IMR-90 (cell line): Measurements from ENCODE around the gene TP53AIP1. TPM values are rescaled to one million over a fixed set of nuclear protein-coding genes. Genes with fewer than 3 reads are reported as not detected.

ENCODE experiments used
- ATAC-seq: fragments of 200-7000 bp; cut with Tn5 transposase; 2 replicates; pipeline ENCODE4 v1.9.1; 2020; ENCODE audit warnings: low read depth, mild to moderate bottlenecking, moderate library complexity
- BruUV-seq: library from RNA; stranded (reverse); fragments of 400-500 nt; replicated peaks from 2 replicates; lab custom pipeline; 2021; lab: Mats Ljungman, UMichigan
- CTCF ChIA-PET: fragments of 300-600 bp; formaldehyde crosslinking; extraction: SDS; loops from one replicate; lab custom pipeline; 2021; ENCODE audit warnings: antibody characterized with exemption; lab: Yijun Ruan, JAX
- POLR2A ChIA-PET: fragments of 300-600 bp; sonication (Branson Sonifier 250); formaldehyde crosslinking; loops from one replicate; lab custom pipeline; 2022; ENCODE audit warnings: antibody characterized with exemption; ENCODE audit not compliant: unreplicated experiment; lab: Charles Lee
- DNase-seq: peaks from one replicate; pipeline ENCODE4 v3.0.0; 2013
- H2AFZ ChIP-seq: replicated peaks from 2 replicates; pipeline ENCODE3; 2013; ENCODE audit warnings: low read length, mild to moderate bottlenecking; ENCODE audit not compliant: poor library complexity
- H2AK5ac ChIP-seq: 2 replicates; pipeline ENCODE4 v1.6.1; 2013; ENCODE audit warnings: low read depth, low read length, inconsistent platforms
- H2AK9ac ChIP-seq: replicated peaks from 2 replicates; pipeline ENCODE3; 2013; ENCODE audit warnings: mild to moderate bottlenecking, low read depth, low read length, moderate library complexity; ENCODE audit not compliant: poor library complexity
- H2BK120ac ChIP-seq: 2 replicates; pipeline ENCODE4 v1.6.1; 2013; ENCODE audit warnings: low read depth, low read length, inconsistent platforms
- H2BK15ac ChIP-seq: 3 replicates; pipeline ENCODE4 v1.6.1; 2013; ENCODE audit warnings: low read depth, low read length, inconsistent platforms
- H2BK20ac ChIP-seq: 2 replicates; pipeline ENCODE4 v1.6.1; 2013; ENCODE audit warnings: low read depth, mild to moderate bottlenecking, inconsistent platforms, low read length, moderate library complexity
- H2BK5ac ChIP-seq: 2 replicates; pipeline ENCODE4 v1.6.1; 2013; ENCODE audit warnings: mild to moderate bottlenecking, low read depth, low read length, inconsistent platforms; ENCODE audit not compliant: poor library complexity, severe bottlenecking
- H3K14ac ChIP-seq: replicated peaks from 2 replicates; pipeline ENCODE4 v1.6.1; 2013; ENCODE audit warnings: low read depth, low read length, inconsistent platforms
- H3K18ac ChIP-seq: 2 replicates; pipeline ENCODE4 v1.6.1; 2013; ENCODE audit warnings: low read depth, low read length, control low read depth
- H3K23ac ChIP-seq: 2 replicates; pipeline ENCODE4 v1.6.1; 2013; ENCODE audit warnings: low read depth, low read length, inconsistent platforms
- H3K27ac ChIP-seq: 2 replicates; pipeline ENCODE4 v1.5.1; 2013; ENCODE audit warnings: mild to moderate bottlenecking, control low read depth, low read length; ENCODE audit not compliant: insufficient read depth
- H3K27me3 ChIP-seq: 2 replicates; pipeline ENCODE4 v1.6.1; 2013; ENCODE audit warnings: low read length; ENCODE audit not compliant: control insufficient read depth, insufficient read depth
- H3K36me3 ChIP-seq: 2 replicates; pipeline ENCODE4 v1.6.1; 2013; ENCODE audit warnings: low read length, mixed read lengths; ENCODE audit not compliant: control insufficient read depth, insufficient read depth
- H3K4ac ChIP-seq: 2 replicates; pipeline ENCODE4 v1.6.1; 2013; ENCODE audit warnings: low read depth, low read length, inconsistent platforms
- H3K4me1 ChIP-seq: 2 replicates; pipeline ENCODE4 v1.6.1; 2013; ENCODE audit warnings: low read length, mixed read lengths; ENCODE audit not compliant: control insufficient read depth, insufficient read depth
- H3K4me2 ChIP-seq: 2 replicates; pipeline ENCODE4 v1.6.1; 2013; ENCODE audit warnings: low read depth, mild to moderate bottlenecking, control low read depth, low read length, moderate library complexity
- H3K4me3 ChIP-seq: 2 replicates; pipeline ENCODE4 v1.5.1; 2013; ENCODE audit warnings: low read depth, mild to moderate bottlenecking, control low read depth, low read length, moderate library complexity; ENCODE audit not compliant: insufficient read depth
- H3K56ac ChIP-seq: 2 replicates; pipeline ENCODE4 v1.6.1; 2013; ENCODE audit warnings: low read length, inconsistent platforms; ENCODE audit not compliant: insufficient read depth; ENCODE audit errors: extremely low read depth
- H3K79me1 ChIP-seq, 2 experiments: 2 replicates each; pipeline ENCODE4 v1.6.1; 2013; ENCODE audit warnings: low read length in 2 of 2, inconsistent platforms in 1 of 2, low read depth in 1 of 2
- H3K9ac ChIP-seq: 2 replicates; pipeline ENCODE4 v1.6.1; 2013; ENCODE audit warnings: low read depth, low read length, control low read depth
- H3K9me1 ChIP-seq: 2 replicates; pipeline ENCODE4 v1.6.1; 2013; ENCODE audit warnings: low read length, inconsistent platforms; ENCODE audit not compliant: insufficient read depth
- H3K9me3 ChIP-seq: 2 replicates; pipeline ENCODE4 v1.6.1; 2013; ENCODE audit warnings: low read length; ENCODE audit not compliant: control insufficient read depth, insufficient read depth
- H4K20me1 ChIP-seq: 2 replicates; pipeline ENCODE4 v1.6.1; 2013; ENCODE audit warnings: low read length, inconsistent platforms; ENCODE audit not compliant: insufficient read depth
- H4K5ac ChIP-seq: 2 replicates; pipeline ENCODE4 v1.6.1; 2013; ENCODE audit warnings: mild to moderate bottlenecking, low read depth, low read length, control low read depth
- H4K8ac ChIP-seq, 2 experiments: 2 replicates each; pipeline ENCODE4 v1.6.1; 2013; ENCODE audit warnings: low read depth in 2 of 2, low read length in 2 of 2, control low read depth in 1 of 2, inconsistent platforms in 1 of 2
- H4K91ac ChIP-seq: 2 replicates; pipeline ENCODE4 v1.6.1; 2013; ENCODE audit warnings: low read depth, low read length, inconsistent platforms; ENCODE audit not compliant: insufficient read depth
- MAFK ChIP-seq: IDR thresholded peaks from 2 replicates; pipeline ENCODE4 v1.6.1; 2012; ENCODE audit warnings: low read depth, low read length, improper control_type of control experiment
- WGBS, 2 experiments: methylation state at CpG; one replicate each; pipeline versions ENCODE4 v1.1.5 to v1.1.7; 2013; ENCODE audit warnings: missing lambda C conversion rate in 2 of 2; ENCODE audit not compliant: insufficient read length in 1 of 2; ENCODE audit errors: extremely low coverage in 2 of 2; 5-methylcytosine and 5-hydroxymethylcytosine counted together
- dilution Hi-C: fragments of 300-500 bp; cut with HindIII; formaldehyde crosslinking; loops from one replicate; pipeline ENCODE4 v1.14.3; 2018; ENCODE audit warnings: low sequenced_read_pairs; ENCODE audit not compliant: unreplicated experiment
- in situ Hi-C: fragments of 300-500 bp; cut with MboI; formaldehyde crosslinking; loops from 3 replicates; pipeline ENCODE4 v1.14.3; 2019; ENCODE audit warnings: low sequenced_read_pairs, inconsistent platforms, mixed read lengths
- intact Hi-C: fragments of 100-400 bp; cut with micrococcal nuclease; formaldehyde crosslinking; loops from 2 replicates; pipeline ENCODE4 v1.10.0; 2022
- polyA plus RNA-seq, 3 experiments: library from polyadenylated mRNA; depleted of rRNA; stranded (reverse); fragments of >200 nt; gene quantifications; 2 replicates each; pipeline ENCODE4 v1.2.3, GENCODE V29; 2012; ENCODE audit warnings: low replicate concordance in 1 of 3
- total RNA-seq: library from RNA; depleted of rRNA; stranded (reverse); fragments of >200 nt; gene quantifications from 2 replicates; pipeline ENCODE4 v1.2.3, GENCODE V29; 2012

The TP53AIP1 gene
- total and polyA plus RNA-seq, 2 of the 4 experiments (the other 2 are of a cell fraction): not detected

GRCh38 chr11:128927683-128928336 is 14.9 kb downstream of the TP53AIP1 start:
- in situ Hi-C loops: no loop called here

More at GRCh38 chr11:128927683-128928336, 14.9 kb downstream of the TP53AIP1 start:
- Histone ChIP-seq H3K14ac (no peak overlapping the region), H3K23ac (no peak overlapping the region), H3K27ac (no peak overlapping the region), H3K9ac (no peak overlapping the region), H3K4me2 (no peak overlapping the region), H3K4ac (no peak overlapping the region), H4K5ac (no peak overlapping the region), H2AK9ac (no peak overlapping the region), H3K9me3 (no peaks in the 10 kb centered on the region), H3K4me1 (peaks cover 3% of the 10 kb centered on the region; the same call in 1 of the 2 replicates), H2BK20ac (no peak overlapping the region), H3K18ac (no peak overlapping the region), H4K20me1 (no peaks in the 10 kb centered on the region), H2AFZ (no peak overlapping the region), H3K27me3 (peaks cover 26% of the 10 kb centered on the region), H2BK5ac (no peak overlapping the region), H2BK120ac (no peak overlapping the region), H3K9me1 (no peaks in the 10 kb centered on the region), H3K56ac (no peak overlapping the region), H2BK15ac (no peak overlapping the region), H2AK5ac (no peak overlapping the region), H4K8ac (no peak overlapping the region), H3K79me1 (no peaks in the 10 kb centered on the region), H3K36me3 (no peaks in the 10 kb centered on the region), H4K91ac (no peak overlapping the region), H3K4me3 (no peak overlapping the region)
- ChIA-PET POLR2A (no interaction called here), CTCF (interaction anchor here (0.5 to 1.0 kb wide), 2 partner anchors 22 to 218 kb away, joined by 3 read pairs; no protein-coding TSS in a partner anchor)
- no TSS peak for BruUV-seq
- intact Hi-C loops (no loop called here), dilution Hi-C loops (no loop called here)
- TF ChIP-seq MAFK: no peak
- WGBS, 2 experiments: 80% methylated on average over 3 of the region's 12 CpGs; no CpG with 5 or more reads in 1 of the 2 experiments
- ATAC-seq: no peak
- DNase-seq: no peak
